Thyroid gland (tissue), 4 donors: ENCODE results near the gene EPHX1. TPM values are rescaled to one million over a fixed set of nuclear protein-coding genes. Genes with fewer than 3 reads are reported as not detected.

Experiments
- DNase-seq, 2 donors: peaks; one replicate each; pipeline ENCODE4 v3.0.0-alpha.2; 2019
- H3K27ac ChIP-seq, 3 donors: fragments of 200-600 bp; sonication (generic); 1 replicate in 2 of 3; 2 replicates in 1 of 3; pipeline ENCODE4 v1.5.1; 2016 to 2019; ENCODE audit warnings: mild to moderate bottlenecking in 1 of 3, moderate library complexity in 1 of 3
- H3K27me3 ChIP-seq: fragments of 200-600 bp; sonication (generic); one replicate; pipeline ENCODE4 v1.5.1; 2019
- H3K36me3 ChIP-seq, 2 donors: fragments of 200-600 bp; sonication (generic); one replicate each; pipeline ENCODE4 v1.5.1; 2016 to 2019
- H3K4me1 ChIP-seq, 2 donors: fragments of 200-600 bp; sonication (generic); one replicate each; pipeline ENCODE4 v1.5.1; 2017 to 2019
- H3K4me3 ChIP-seq, 3 donors: fragments of 200-600 bp; sonication (generic); replicated peaks in 1 of 3; 1 replicate in 2 of 3; 2 replicates in 1 of 3; pipeline ENCODE4 v1.5.1; 2016; ENCODE audit warnings: mild to moderate bottlenecking in 1 of 3
- H3K9me3 ChIP-seq: fragments of 200-600 bp; sonication (generic); one replicate; pipeline ENCODE4 v1.5.1; 2017
- CTCF ChIP-seq, 6 experiments: fragments of 200-600 bp in 3 of 6; fragments of 450-650 bp in 3 of 6; sonication (generic) in 3 of 6; IDR thresholded peaks; one replicate each; pipeline ENCODE4 v1.5.1; 2016 to 2019; ENCODE audit warnings: antibody characterized with exemption in 6 of 6, mild to moderate bottlenecking in 2 of 6, inconsistent platforms in 1 of 6, moderate library complexity in 1 of 6
- POLR2A ChIP-seq, 2 donors: fragments of 450-650 bp; IDR thresholded peaks; one replicate each; pipeline ENCODE4 v1.6.1; 2017; ENCODE audit warnings: antibody characterized with exemption in 2 of 2, mild to moderate bottlenecking in 2 of 2, moderate library complexity in 1 of 2
- WGBS, 2 donors: methylation state at CpG; one replicate each; pipeline ENCODE4 v1.1.5; 2017; 5-methylcytosine and 5-hydroxymethylcytosine counted together
- intact Hi-C: fragments of 100-400 bp; cut with DNase I; formaldehyde crosslinking; loops from one replicate; pipeline ENCODE4 v1.15.1; 2023
- total RNA-seq, 4 donors: library from RNA; depleted of rRNA; stranded (reverse); fragments of >200 nt; gene quantifications; one replicate each; pipeline ENCODE4 v1.2.3, GENCODE V29; 2016

EPHX1 gene
- total RNA-seq, 4 donors from 2014 or later, result 297 to 533 (median 441) TPM

DNA sequence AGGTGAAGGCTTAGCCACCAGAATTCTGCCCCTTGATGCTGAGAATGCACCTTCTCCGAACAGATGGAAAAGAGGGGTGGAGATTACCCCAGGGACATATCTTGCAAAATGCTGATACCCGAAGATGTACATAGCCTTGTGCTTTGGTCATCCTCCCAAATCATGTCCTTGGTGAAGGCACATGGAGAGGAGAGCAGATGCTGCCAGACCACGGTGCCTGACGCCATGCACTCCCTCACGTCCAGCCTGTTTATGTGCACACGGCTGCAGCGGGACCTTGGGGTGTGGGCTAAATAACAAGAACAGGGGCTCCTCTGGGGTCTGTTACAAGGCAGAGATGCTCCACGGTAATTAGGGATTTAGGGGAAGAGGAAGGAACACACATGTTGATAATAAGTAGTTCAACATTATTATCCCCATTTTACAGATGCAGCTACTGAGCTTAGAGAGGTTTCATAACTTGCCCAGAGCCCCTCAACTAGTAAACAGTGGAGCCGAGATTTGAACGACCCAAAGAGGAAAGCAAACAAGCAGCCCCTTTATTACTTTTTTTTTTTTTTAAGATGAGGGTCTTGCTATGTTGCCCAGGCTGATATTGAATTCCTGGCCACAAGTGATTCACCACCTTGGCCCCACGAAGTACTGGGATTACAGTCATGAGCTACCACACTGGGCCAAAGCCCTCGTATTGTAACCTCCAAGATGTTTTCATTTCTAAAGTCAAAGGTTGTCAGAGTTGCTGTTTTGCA is 12.9 kb downstream of the EPHX1 start:
- Histone ChIP-seq H3K36me3 (peaks cover 0 to 4% of the 10 kb centered on the region in 2 donors), H3K4me1 (peaks cover 74 to 77% of the 10 kb centered on the region in 2 donors), H3K27ac (peak overlapping the region in 2 of 3 donors; percentile 1 to 38), H3K27me3 (no peaks in the 10 kb centered on the region), H3K4me3 (no peak overlapping the region), H3K9me3 (no peaks in the 10 kb centered on the region)
- no peak for DNase-seq
- 89 to 91% methylated on average over 12 of the region's 12 CpGs for WGBS, 2 donors
- no peak for TF ChIP-seq CTCF (IDR thresholded peaks at IDR 0.05)
- no peak for TF ChIP-seq POLR2A (IDR thresholded peaks at IDR 0.05)
- intact Hi-C loops, result no loop called here

- Histone ChIP-seq H3K4me3 (no peak overlapping the region), H3K9me3 (no peaks in the 10 kb centered on the region), H3K27me3 (no peaks in the 10 kb centered on the region), H3K36me3 (peaks cover 0 to 4% of the 10 kb centered on the region in 2 donors), H3K4me1 (peaks cover 64 to 68% of the 10 kb centered on the region in 2 donors), H3K27ac (peak overlapping the region in 2 of 3 donors; percentile 3 to 38)
- intact Hi-C loops, result no loop called here
- no peak for TF ChIP-seq CTCF (IDR thresholded peaks at IDR 0.05)
- no peak for TF ChIP-seq POLR2A (IDR thresholded peaks at IDR 0.05)
- no peak for DNase-seq
- 61 to 87% methylated on average over 9 to 11 of the region's 12 CpGs for WGBS, 2 donors
Measured at GRCh38 chr1:225823811-225824261, 13.9 kb downstream of the EPHX1 start.

GRCh38 chr1:225824533-225824941 is 14.6 kb downstream of the EPHX1 start:
- Histone ChIP-seq H3K27ac (peak overlapping the region in 2 of 3 donors; percentile 3 to 58), H3K36me3 (peaks cover 0 to 11% of the 10 kb centered on the region in 2 donors), H3K4me1 (peaks cover 59 to 63% of the 10 kb centered on the region in 2 donors), H3K27me3 (no peaks in the 10 kb centered on the region), H3K9me3 (no peaks in the 10 kb centered on the region), H3K4me3 (no peak overlapping the region)
- DNase-seq, result no peak
- intact Hi-C loops, result no loop called here
- TF ChIP-seq POLR2A (IDR thresholded peaks at IDR 0.05) (no peak), CTCF (IDR thresholded peaks at IDR 0.05) (no peak)
- 77 to 93% methylated on average over 9 to 12 of the region's 12 CpGs for WGBS, 2 donors

DNA sequence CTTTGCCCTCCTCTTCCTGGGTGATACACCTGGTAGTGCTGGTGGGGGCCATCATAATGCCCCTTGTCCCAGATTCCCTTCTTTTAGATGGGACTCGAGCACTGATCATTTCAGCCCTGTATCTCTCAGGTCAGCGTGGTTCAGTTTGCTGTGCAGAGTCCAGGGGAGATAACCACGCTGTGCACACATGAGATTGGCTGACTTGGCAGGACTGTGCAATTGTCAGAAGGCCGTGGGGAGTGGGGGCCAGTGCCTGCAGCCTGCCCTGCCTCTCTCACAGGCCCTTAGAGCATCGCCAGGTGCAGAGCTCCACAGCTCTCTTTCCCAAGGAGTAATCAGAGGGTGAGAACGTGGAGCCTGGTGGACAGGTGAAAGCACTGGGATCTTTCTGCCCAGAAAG is 15.2 kb downstream of the EPHX1 start:
- peaks cover 0 to 15% of the 10 kb centered on the region in 2 donors for H3K36me3 ChIP-seq
- no peaks in the 10 kb centered on the region for H3K9me3 ChIP-seq
- no peak overlapping the region for H3K4me3 ChIP-seq
- no peak for TF ChIP-seq POLR2A (IDR thresholded peaks at IDR 0.05)
- no peak for TF ChIP-seq CTCF (IDR thresholded peaks at IDR 0.05)
- H3K4me1 ChIP-seq, result peaks cover 54 to 58% of the 10 kb centered on the region in 2 donors
- intact Hi-C loops, result no loop called here
- DNase-seq, result no peak
- 50 to 66% methylated on average over 6 of the region's 6 CpGs for WGBS, 2 donors
- no peaks in the 10 kb centered on the region for H3K27me3 ChIP-seq
- peak overlapping the region in 2 of 3 donors; percentile 46 to 58 for H3K27ac ChIP-seq

GRCh38 chr1:225825607-225826007 is 15.7 kb downstream of the EPHX1 start:
- no peak overlapping the region for H3K4me3 ChIP-seq
- TF ChIP-seq CTCF (IDR thresholded peaks at IDR 0.05) (no peak), POLR2A (IDR thresholded peaks at IDR 0.05) (no peak)
- peaks cover 48 to 53% of the 10 kb centered on the region in 2 donors for H3K4me1 ChIP-seq
- H3K27me3 ChIP-seq, result no peaks in the 10 kb centered on the region
- H3K9me3 ChIP-seq, result no peaks in the 10 kb centered on the region
- peak overlapping the region in 2 of 3 donors; percentile 46 to 58 for H3K27ac ChIP-seq
- H3K36me3 ChIP-seq, result peaks cover 0 to 17% of the 10 kb centered on the region in 2 donors
- WGBS, 2 donors, result 52 to 59% methylated on average over 7 of the region's 7 CpGs
- DNase-seq, result no peak
- intact Hi-C loops, result no loop called here
